Measurements from ENCODE around the gene POTEH. TPM values are rescaled to one million over a fixed set of nuclear protein-coding genes. Genes with fewer than 3 reads are reported as not detected.
"Not testable (repeated sequence)": the region's sequence is repeated elsewhere in the genome, so short reads cannot be mapped to it uniquely, and the experiment has no call there.

Gene POTEH
- polyA plus RNA-seq, 1 donor from 2014 or later, result not detected

GRCh38 chr22:15738157-15738908, 48.5 kb downstream of the POTEH start:
- H3K9me3 ChIP-seq (ENCODE audit: low read length); H3K4me3 ChIP-seq (ENCODE audit: low read length); H4K20me1 ChIP-seq (ENCODE audit: insufficient read depth); H3K27ac ChIP-seq (ENCODE audit: low read length); H3K9ac ChIP-seq (ENCODE audit: low read length); H3F3A ChIP-seq (ENCODE audit: insufficient read depth, low read length, poor library complexity, severe bottlenecking); H3K79me2 ChIP-seq (replicated peaks; ENCODE audit: insufficient read depth, low read length); H3K27me3 ChIP-seq (ENCODE audit: insufficient read depth, low read depth, low read length); H3K4me2 ChIP-seq (ENCODE audit: low read length); H3K9me2 ChIP-seq (ENCODE audit: insufficient read depth, low read length); H3K36me3 ChIP-seq (ENCODE audit: insufficient read depth, low read length); H2AFZ ChIP-seq (ENCODE audit: low read depth, low read length): not testable (repeated sequence)

GRCh38 chr22:15738909-15739391, 49.1 kb downstream of the POTEH start:
- H4K20me1 ChIP-seq (ENCODE audit: insufficient read depth); H3K4me2 ChIP-seq (ENCODE audit: low read length); H3K36me3 ChIP-seq (ENCODE audit: insufficient read depth, low read length); H3K9ac ChIP-seq (ENCODE audit: low read length); H3F3A ChIP-seq (ENCODE audit: insufficient read depth, low read length, poor library complexity, severe bottlenecking); H3K4me3 ChIP-seq (ENCODE audit: low read length); H2AFZ ChIP-seq (ENCODE audit: low read depth, low read length); H3K27ac ChIP-seq (ENCODE audit: low read length); H3K9me3 ChIP-seq (ENCODE audit: low read length); H3K9me2 ChIP-seq (ENCODE audit: insufficient read depth, low read length); H3K79me2 ChIP-seq (replicated peaks; ENCODE audit: insufficient read depth, low read length); H3K27me3 ChIP-seq (ENCODE audit: insufficient read depth, low read depth, low read length): not testable (repeated sequence)

GRCh38 chr22:15747636-15748323, 58.0 kb downstream of the POTEH start:
- not testable (repeated sequence) for H3K79me2 ChIP-seq (replicated peaks; ENCODE audit: insufficient read depth, low read length)

GRCh38 chr22:15749181-15749970, 59.5 kb downstream of the POTEH start:
- H2AFZ ChIP-seq (ENCODE audit: low read depth, low read length); H3K27me3 ChIP-seq (ENCODE audit: insufficient read depth, low read depth, low read length); H3K4me3 ChIP-seq (ENCODE audit: low read length); H3K36me3 ChIP-seq (ENCODE audit: insufficient read depth, low read length); H3K79me2 ChIP-seq (replicated peaks; ENCODE audit: insufficient read depth, low read length); H3K27ac ChIP-seq (ENCODE audit: low read length); H3K4me2 ChIP-seq (ENCODE audit: low read length); H4K20me1 ChIP-seq (ENCODE audit: insufficient read depth); H3K9me2 ChIP-seq (ENCODE audit: insufficient read depth, low read length); H3F3A ChIP-seq (ENCODE audit: insufficient read depth, low read length, poor library complexity, severe bottlenecking); H3K9me3 ChIP-seq (ENCODE audit: low read length); H3K9ac ChIP-seq (ENCODE audit: low read length): not testable (repeated sequence)

More at GRCh38 chr22:15747636-15748323, 58.0 kb downstream of the POTEH start:
- not testable (repeated sequence) for H3K27me3 ChIP-seq (ENCODE audit: insufficient read depth, low read depth, low read length); H3F3A ChIP-seq (ENCODE audit: insufficient read depth, low read length, poor library complexity, severe bottlenecking); H2AFZ ChIP-seq (ENCODE audit: low read depth, low read length); H3K4me2 ChIP-seq (ENCODE audit: low read length); H3K36me3 ChIP-seq (ENCODE audit: insufficient read depth, low read length); H3K9ac ChIP-seq (ENCODE audit: low read length); H3K4me3 ChIP-seq (ENCODE audit: low read length); H3K9me2 ChIP-seq (ENCODE audit: insufficient read depth, low read length); H3K9me3 ChIP-seq (ENCODE audit: low read length); H3K27ac ChIP-seq (ENCODE audit: low read length); H4K20me1 ChIP-seq (ENCODE audit: insufficient read depth)

GRCh38 chr22:15759443-15760097, 69.7 kb downstream of the POTEH start:
- H3K79me2 ChIP-seq (replicated peaks; ENCODE audit: insufficient read depth, low read length); H3K9me2 ChIP-seq (ENCODE audit: insufficient read depth, low read length); H3K27ac ChIP-seq (ENCODE audit: low read length); H3K27me3 ChIP-seq (ENCODE audit: insufficient read depth, low read depth, low read length); H3K4me3 ChIP-seq (ENCODE audit: low read length); H4K20me1 ChIP-seq (ENCODE audit: insufficient read depth); H3K4me2 ChIP-seq (ENCODE audit: low read length); H3K36me3 ChIP-seq (ENCODE audit: insufficient read depth, low read length); H3K9ac ChIP-seq (ENCODE audit: low read length); H2AFZ ChIP-seq (ENCODE audit: low read depth, low read length); H3F3A ChIP-seq (ENCODE audit: insufficient read depth, low read length, poor library complexity, severe bottlenecking); H3K9me3 ChIP-seq (ENCODE audit: low read length): not testable (repeated sequence)

- H3K36me3 ChIP-seq (ENCODE audit: insufficient read depth, low read length); H3K4me2 ChIP-seq (ENCODE audit: low read length); H3K9me3 ChIP-seq (ENCODE audit: low read length); H3K9ac ChIP-seq (ENCODE audit: low read length); H2AFZ ChIP-seq (ENCODE audit: low read depth, low read length); H3K4me3 ChIP-seq (ENCODE audit: low read length); H4K20me1 ChIP-seq (ENCODE audit: insufficient read depth); H3K27ac ChIP-seq (ENCODE audit: low read length); H3K27me3 ChIP-seq (ENCODE audit: insufficient read depth, low read depth, low read length); H3F3A ChIP-seq (ENCODE audit: insufficient read depth, low read length, poor library complexity, severe bottlenecking); H3K9me2 ChIP-seq (ENCODE audit: insufficient read depth, low read length); H3K79me2 ChIP-seq (replicated peaks; ENCODE audit: insufficient read depth, low read length): not testable (repeated sequence)
Observed at GRCh38 chr22:15760388-15761150, 70.7 kb downstream of the POTEH start.

GRCh38 chr22:15761151-15761777, 71.4 kb downstream of the POTEH start:
- not testable (repeated sequence) for H4K20me1 ChIP-seq (ENCODE audit: insufficient read depth); H3K9ac ChIP-seq (ENCODE audit: low read length); H3K9me2 ChIP-seq (ENCODE audit: insufficient read depth, low read length)

More at GRCh38 chr22:15761151-15761777, 71.4 kb downstream of the POTEH start:
- H3K36me3 ChIP-seq (ENCODE audit: insufficient read depth, low read length); H3K27me3 ChIP-seq (ENCODE audit: insufficient read depth, low read depth, low read length); H2AFZ ChIP-seq (ENCODE audit: low read depth, low read length); H3F3A ChIP-seq (ENCODE audit: insufficient read depth, low read length, poor library complexity, severe bottlenecking); H3K27ac ChIP-seq (ENCODE audit: low read length); H3K4me3 ChIP-seq (ENCODE audit: low read length); H3K79me2 ChIP-seq (replicated peaks; ENCODE audit: insufficient read depth, low read length); H3K9me3 ChIP-seq (ENCODE audit: low read length); H3K4me2 ChIP-seq (ENCODE audit: low read length): not testable (repeated sequence)

All from neural cell (in vitro differentiated cells).